Ishikawa (cell line): Measurements from ENCODE around the gene METRN.
A peak's percentile ranks its signal among the peaks of the same experiment; 100 is the strongest.

Experiments used
- CEBPB ChIP-seq: IDR thresholded peaks from 2 replicates; pipeline ENCODE4 v1.6.1; 2012
- CREB1 ChIP-seq: IDR thresholded peaks from 2 replicates; pipeline ENCODE4 v1.6.1; 2012; ENCODE audit warnings: low read depth
- EGR1 ChIP-seq: IDR thresholded peaks from 2 replicates; pipeline ENCODE4 v1.6.1; 2012
- EP300 ChIP-seq: IDR thresholded peaks from 2 replicates; pipeline ENCODE4 v1.6.1; 2012; ENCODE audit warnings: borderline replicate concordance
- FOXM1 ChIP-seq: IDR thresholded peaks from 2 replicates; pipeline ENCODE4 v1.6.1; 2012; ENCODE audit warnings: low read depth, borderline replicate concordance
- MAX ChIP-seq: IDR thresholded peaks from 2 replicates; pipeline ENCODE4 v1.6.1; 2012
- NFIC ChIP-seq: IDR thresholded peaks from 2 replicates; pipeline ENCODE4 v1.6.1; 2012
- RAD21 ChIP-seq: IDR thresholded peaks from 2 replicates; pipeline ENCODE4 v1.6.1; 2012; ENCODE audit warnings: low read depth
- REST ChIP-seq: IDR thresholded peaks from 2 replicates; pipeline ENCODE4 v1.6.1; 2012; ENCODE audit warnings: low read depth, mild to moderate bottlenecking
- TAF1 ChIP-seq: IDR thresholded peaks from 2 replicates; pipeline ENCODE4 v1.6.1; 2012; ENCODE audit warnings: low read depth, mild to moderate bottlenecking
- TCF12 ChIP-seq: IDR thresholded peaks from 2 replicates; pipeline ENCODE4 v1.6.1; 2012; ENCODE audit warnings: low read depth
- TEAD4 ChIP-seq: IDR thresholded peaks from 2 replicates; pipeline ENCODE4 v1.6.1; 2012
- USF1 ChIP-seq: IDR thresholded peaks from 2 replicates; pipeline ENCODE4 v1.6.1; 2012
- YY1 ChIP-seq: IDR thresholded peaks from 2 replicates; pipeline ENCODE4 v1.6.1; 2012; ENCODE audit warnings: low read depth
- ZBTB7A ChIP-seq: IDR thresholded peaks from 2 replicates; pipeline ENCODE4 v1.6.1; 2012; ENCODE audit warnings: low read depth

METRN gene

DNA sequence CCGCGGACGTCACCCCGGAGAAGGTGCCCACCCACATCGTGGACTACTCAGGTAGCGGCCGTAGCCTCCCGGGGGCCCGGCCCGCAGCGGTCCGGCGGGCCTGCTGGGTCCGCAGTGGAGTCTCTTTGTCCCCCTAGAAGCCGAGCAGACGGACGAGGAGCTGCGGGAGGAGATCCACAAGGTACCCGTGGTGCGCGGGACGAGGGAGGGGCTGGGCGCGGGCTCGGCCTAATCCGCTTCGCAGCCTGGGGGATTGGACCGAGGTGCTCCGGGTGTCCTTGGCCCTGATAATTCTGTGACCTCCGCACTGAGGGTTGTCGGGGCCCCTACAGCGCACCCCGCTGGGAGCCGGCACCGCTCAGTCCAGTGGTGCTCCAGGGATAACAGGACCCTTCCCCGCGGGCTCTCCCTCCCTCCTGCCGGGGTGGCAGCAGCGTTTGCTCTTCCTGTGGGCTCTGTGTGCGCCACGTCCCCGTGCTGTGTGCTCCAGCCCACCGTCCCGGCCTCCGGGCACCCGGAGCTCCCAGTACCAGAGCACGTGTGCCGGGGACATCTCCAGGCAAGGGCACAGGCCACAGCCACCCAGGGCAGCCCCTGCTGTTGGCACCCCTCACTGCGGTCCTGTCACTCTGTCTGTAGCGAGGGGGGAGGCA, 46.3 kb upstream of the METRN start:
- no peak for TF ChIP-seq CEBPB
- no peak for TF ChIP-seq ZBTB7A
- TF ChIP-seq REST: no peak
- no peak for TF ChIP-seq TEAD4
- TF ChIP-seq TAF1: no peak
- TF ChIP-seq YY1: no peak
- no peak for TF ChIP-seq FOXM1
- TF ChIP-seq USF1: no peak
- TF ChIP-seq NFIC: no peak
- TF ChIP-seq RAD21: no peak
- TF ChIP-seq EGR1: no peak
- TF ChIP-seq CREB1: no peak

- TF ChIP-seq FOXM1 (no peak), NFIC (no peak), TEAD4 (no peak), EGR1 (no peak), MAX (no peak), TCF12 (no peak)
These were observed 45.3 kb upstream of the METRN start for GRCh38 chr16:669666-670065.

- TF ChIP-seq RAD21 (no peak), CREB1 (no peak), EP300 (no peak), USF1 (no peak), ZBTB7A (no peak), NFIC (no peak), REST (no peak), YY1 (no peak), TEAD4 (no peak), CEBPB (no peak), MAX (no peak), TCF12 (no peak), TAF1 (no peak), EGR1 (no peak), FOXM1 (no peak)
These were observed 44.2 kb upstream of the METRN start for GRCh38 chr16:670485-671352.

- 0 out of 2 replicates have a peak, but pooled peaks have one; percentile 18 for TF ChIP-seq NFIC
- TF ChIP-seq ZBTB7A: no peak
These were observed 43.4 kb upstream of the METRN start for GRCh38 chr16:671353-672131.

- no peak for TF ChIP-seq TAF1
- TF ChIP-seq YY1: no peak
- TF ChIP-seq EP300: no peak
- TF ChIP-seq REST: no peak
- TF ChIP-seq EGR1: no peak
- TF ChIP-seq FOXM1: no peak
These were observed 42.5 kb upstream of the METRN start for GRCh38 chr16:672371-672770.
